ENCODE data around the gene QSOX2.

The QSOX2 gene

GRCh38 chr9:136179101-136179616, 66.5 kb downstream of the QSOX2 start:
- H3K27ac ChIP-seq (ENCODE audit: low read depth, low read length), result no peak overlapping the region
- no peaks in the 10 kb centered on the region for H3K36me3 ChIP-seq (ENCODE audit: control insufficient read depth, insufficient read depth, low read length)
- no peaks in the 10 kb centered on the region for H3K9me3 ChIP-seq (ENCODE audit: control insufficient read depth, insufficient read depth, low read depth, low read length)
- peaks cover 5% of the 10 kb centered on the region; the same call in 1 of the 2 replicates for H3K27me3 ChIP-seq (ENCODE audit: control insufficient read depth, insufficient read depth, low read length)
- no peak overlapping the region for H3K4me3 ChIP-seq (ENCODE audit: low read depth, low read length)
- H3K9ac ChIP-seq (ENCODE audit: low read length), result no peak overlapping the region
- H3K4me1 ChIP-seq (ENCODE audit: control insufficient read depth, insufficient read depth, low read length), result peaks cover 9% of the 10 kb centered on the region; the same call in 1 of the 2 replicates

GRCh38 chr9:136178773-136179075, 66.9 kb downstream of the QSOX2 start:
- H3K9ac ChIP-seq (ENCODE audit: low read length), result no peak overlapping the region
- H3K4me3 ChIP-seq (ENCODE audit: low read depth, low read length), result no peak overlapping the region
- H3K27me3 ChIP-seq (ENCODE audit: control insufficient read depth, insufficient read depth, low read length), result peaks cover 5% of the 10 kb centered on the region; the same call in 1 of the 2 replicates
- H3K36me3 ChIP-seq (ENCODE audit: control insufficient read depth, insufficient read depth, low read length), result no peaks in the 10 kb centered on the region
- no peaks in the 10 kb centered on the region for H3K9me3 ChIP-seq (ENCODE audit: control insufficient read depth, insufficient read depth, low read depth, low read length)
- H3K27ac ChIP-seq (ENCODE audit: low read depth, low read length), result no peak overlapping the region
- peaks cover 9% of the 10 kb centered on the region; the same call in 1 of the 2 replicates for H3K4me1 ChIP-seq (ENCODE audit: control insufficient read depth, insufficient read depth, low read length)

GRCh38 chr9:136178061-136178772, 67.4 kb downstream of the QSOX2 start:
- no peaks in the 10 kb centered on the region for H3K9me3 ChIP-seq (ENCODE audit: control insufficient read depth, insufficient read depth, low read depth, low read length)
- no peaks in the 10 kb centered on the region for H3K36me3 ChIP-seq (ENCODE audit: control insufficient read depth, insufficient read depth, low read length)
- peaks cover 9% of the 10 kb centered on the region; the same call in 1 of the 2 replicates for H3K4me1 ChIP-seq (ENCODE audit: control insufficient read depth, insufficient read depth, low read length)
- H3K4me3 ChIP-seq (ENCODE audit: low read depth, low read length), result no peak overlapping the region
- peaks cover 5% of the 10 kb centered on the region; the same call in 1 of the 2 replicates for H3K27me3 ChIP-seq (ENCODE audit: control insufficient read depth, insufficient read depth, low read length)
- H3K27ac ChIP-seq (ENCODE audit: low read depth, low read length), result no peak overlapping the region
- H3K9ac ChIP-seq (ENCODE audit: low read length), result no peak overlapping the region

- no peak overlapping the region for H3K9ac ChIP-seq (ENCODE audit: low read length)
- no peaks in the 10 kb centered on the region for H3K36me3 ChIP-seq (ENCODE audit: control insufficient read depth, insufficient read depth, low read length)
- peaks cover 5% of the 10 kb centered on the region; the same call in 1 of the 2 replicates for H3K27me3 ChIP-seq (ENCODE audit: control insufficient read depth, insufficient read depth, low read length)
- no peaks in the 10 kb centered on the region for H3K9me3 ChIP-seq (ENCODE audit: control insufficient read depth, insufficient read depth, low read depth, low read length)
- no peak overlapping the region for H3K4me3 ChIP-seq (ENCODE audit: low read depth, low read length)
- peaks cover 16% of the 10 kb centered on the region for H3K4me1 ChIP-seq (ENCODE audit: control insufficient read depth, insufficient read depth, low read length)
- H3K27ac ChIP-seq (ENCODE audit: low read depth, low read length), result no peak overlapping the region
Measured at GRCh38 chr9:136177224-136177623, 68.4 kb downstream of the QSOX2 start.

- Histone ChIP-seq H3K4me3 (ENCODE audit: low read depth, low read length) (no peak overlapping the region), H3K27me3 (ENCODE audit: control insufficient read depth, insufficient read depth, low read length) (peaks cover 5% of the 10 kb centered on the region; the same call in 1 of the 2 replicates)
Measured at GRCh38 chr9:136175616-136176197, 69.9 kb downstream of the QSOX2 start.

GRCh38 chr9:136174779-136175615, 70.6 kb downstream of the QSOX2 start:
- peaks cover 34% of the 10 kb centered on the region for H3K4me1 ChIP-seq (ENCODE audit: control insufficient read depth, insufficient read depth, low read length)
- no peaks in the 10 kb centered on the region for H3K36me3 ChIP-seq (ENCODE audit: control insufficient read depth, insufficient read depth, low read length)
- H3K9ac ChIP-seq (ENCODE audit: low read length), result no peak overlapping the region
- H3K27me3 ChIP-seq (ENCODE audit: control insufficient read depth, insufficient read depth, low read length), result peaks cover 5% of the 10 kb centered on the region; the same call in 1 of the 2 replicates
- no peak overlapping the region for H3K4me3 ChIP-seq (ENCODE audit: low read depth, low read length)
- H3K9me3 ChIP-seq (ENCODE audit: control insufficient read depth, insufficient read depth, low read depth, low read length), result no peaks in the 10 kb centered on the region
- no peak overlapping the region for H3K27ac ChIP-seq (ENCODE audit: low read depth, low read length)

More at GRCh38 chr9:136175616-136176197, 69.9 kb downstream of the QSOX2 start:
- no peaks in the 10 kb centered on the region for H3K36me3 ChIP-seq (ENCODE audit: control insufficient read depth, insufficient read depth, low read length)
- no peak overlapping the region for H3K27ac ChIP-seq (ENCODE audit: low read depth, low read length)
- peaks cover 32% of the 10 kb centered on the region for H3K4me1 ChIP-seq (ENCODE audit: control insufficient read depth, insufficient read depth, low read length)
- no peak overlapping the region for H3K9ac ChIP-seq (ENCODE audit: low read length)
- no peaks in the 10 kb centered on the region for H3K9me3 ChIP-seq (ENCODE audit: control insufficient read depth, insufficient read depth, low read depth, low read length)

GRCh38 chr9:136173648-136174290, 71.8 kb downstream of the QSOX2 start:
- no peak overlapping the region for H3K4me3 ChIP-seq (ENCODE audit: low read depth, low read length)
- peaks cover 3% of the 10 kb centered on the region; the same call in 1 of the 2 replicates for H3K27me3 ChIP-seq (ENCODE audit: control insufficient read depth, insufficient read depth, low read length)
- H3K9me3 ChIP-seq (ENCODE audit: control insufficient read depth, insufficient read depth, low read depth, low read length), result no peaks in the 10 kb centered on the region
- H3K4me1 ChIP-seq (ENCODE audit: control insufficient read depth, insufficient read depth, low read length), result peaks cover 31% of the 10 kb centered on the region
- H3K9ac ChIP-seq (ENCODE audit: low read length), result no peak overlapping the region
- H3K27ac ChIP-seq (ENCODE audit: low read depth, low read length), result no peak overlapping the region
- H3K36me3 ChIP-seq (ENCODE audit: control insufficient read depth, insufficient read depth, low read length), result no peaks in the 10 kb centered on the region

- no peak overlapping the region for H3K4me3 ChIP-seq (ENCODE audit: low read depth, low read length)
- no peaks in the 10 kb centered on the region; the same call in 1 of the 2 replicates for H3K27me3 ChIP-seq (ENCODE audit: control insufficient read depth, insufficient read depth, low read length)
- H3K36me3 ChIP-seq (ENCODE audit: control insufficient read depth, insufficient read depth, low read length), result no peaks in the 10 kb centered on the region
- H3K9me3 ChIP-seq (ENCODE audit: control insufficient read depth, insufficient read depth, low read depth, low read length), result no peaks in the 10 kb centered on the region
- no peak overlapping the region for H3K27ac ChIP-seq (ENCODE audit: low read depth, low read length)
- H3K4me1 ChIP-seq (ENCODE audit: control insufficient read depth, insufficient read depth, low read length), result peaks cover 29% of the 10 kb centered on the region
- H3K9ac ChIP-seq (ENCODE audit: low read length), result no peak overlapping the region
Measured at GRCh38 chr9:136172412-136173079, 73.1 kb downstream of the QSOX2 start.

GRCh38 chr9:136171801-136172411, 73.7 kb downstream of the QSOX2 start:
- Histone ChIP-seq H3K27ac (ENCODE audit: low read depth, low read length) (no peak overlapping the region), H3K9me3 (ENCODE audit: control insufficient read depth, insufficient read depth, low read depth, low read length) (no peaks in the 10 kb centered on the region), H3K27me3 (ENCODE audit: control insufficient read depth, insufficient read depth, low read length) (no peaks in the 10 kb centered on the region; the same call in 1 of the 2 replicates), H3K9ac (ENCODE audit: low read length) (peak overlapping the region; percentile 4), H3K4me1 (ENCODE audit: control insufficient read depth, insufficient read depth, low read length) (peaks cover 29% of the 10 kb centered on the region), H3K36me3 (ENCODE audit: control insufficient read depth, insufficient read depth, low read length) (no peaks in the 10 kb centered on the region), H3K4me3 (ENCODE audit: low read depth, low read length) (no peak overlapping the region)
